M059J (cell line): Measurements from ENCODE around the gene ARHGAP25. TPM values are rescaled to one million over a fixed set of nuclear protein-coding genes. Genes with fewer than 3 reads are reported as not detected.

Source experiments
- DNase-seq: peaks from one replicate; pipeline ENCODE4 v3.0.0-alpha.2; 2012; ENCODE audit warnings: low read depth
- total RNA-seq: library from RNA; depleted of rRNA; stranded (reverse); fragments of >200 nt; shearing (Covaris generic); gene quantifications from 2 replicates; pipeline ENCODE4 v1.2.3, GENCODE V29; 2014; rRNA removed

ARHGAP25 gene
- total RNA-seq, 1 experiment from 2014 or later = 0.27 TPM

DNA sequence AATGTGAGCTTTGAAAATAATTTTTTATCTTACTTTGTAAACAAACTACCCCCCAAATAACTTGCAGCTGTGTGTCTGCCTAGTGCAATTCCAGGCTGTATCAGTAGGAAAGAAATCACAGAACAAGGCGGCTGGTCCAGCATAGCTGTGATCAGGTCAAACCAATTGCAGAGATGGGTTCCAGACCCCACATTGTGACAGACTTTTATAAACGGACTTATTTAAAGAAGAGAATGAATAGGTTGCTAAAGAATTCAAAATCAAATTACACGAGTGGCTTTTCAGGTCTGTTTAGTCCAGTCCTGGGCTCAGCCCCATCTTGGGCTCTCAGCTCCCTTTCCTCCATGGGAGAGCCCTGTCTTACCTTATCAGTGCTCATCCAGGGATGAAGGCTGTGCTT, 125.5 kb downstream of the ARHGAP25 start:
- no peak for DNase-seq

GRCh38 chr2:68861330-68861729, 126.7 kb downstream of the ARHGAP25 start:
- no peak for DNase-seq

GRCh38 chr2:68862889-68863288, 128.3 kb downstream of the ARHGAP25 start:
- no peak for DNase-seq

GRCh38 chr2:68863996-68864395, 129.4 kb downstream of the ARHGAP25 start:
- DNase-seq = no peak

- no peak for DNase-seq
These were observed 130.5 kb downstream of the ARHGAP25 start for GRCh38 chr2:68865108-68865507.

GRCh38 chr2:68870215-68870614, 135.6 kb downstream of the ARHGAP25 start:
- peak; percentile 61 for DNase-seq

DNA sequence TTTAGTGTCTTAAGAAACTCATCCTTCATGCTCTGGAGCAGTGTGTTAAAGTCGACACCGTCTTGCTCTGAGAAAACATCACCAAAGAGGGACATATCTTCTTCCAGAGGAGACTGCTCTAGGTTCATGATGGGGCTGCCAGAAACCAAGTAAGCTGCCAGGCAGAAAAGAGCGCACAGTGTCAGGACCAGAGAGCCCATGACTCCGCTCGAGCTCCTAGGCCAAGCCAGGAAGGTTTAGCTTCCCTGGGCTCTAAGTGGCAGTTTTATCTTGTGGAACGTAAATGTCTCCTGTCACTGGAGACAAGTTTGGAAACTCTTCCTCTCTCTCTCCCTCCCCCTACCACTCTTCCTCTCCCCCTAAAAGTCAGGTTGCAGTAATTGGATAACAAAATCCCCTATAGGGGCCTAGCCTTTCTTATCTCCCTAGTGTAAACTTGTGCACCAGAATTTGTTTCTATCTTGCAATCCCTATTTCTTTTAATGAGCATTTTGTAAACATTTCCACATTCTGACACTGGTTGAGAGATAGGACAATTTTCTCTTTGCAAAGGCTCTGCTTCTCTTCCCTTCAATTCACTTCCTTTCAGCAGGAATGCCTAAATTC, 136.7 kb downstream of the ARHGAP25 start, which contains the start of gene BMP10:
Gene BMP10, minus strand, starts transcription at position 239 of the 606 bp plus-strand sequence. Its CDS starts 39 bp downstream, at position 200.
- DNase-seq = no peak

Other genes with a start within 250 kb of the ARHGAP25 start
- gene PROKR1, start 91.2 kb upstream of the ARHGAP25 start, total RNA-seq = 0.17 TPM in 1 of 2 replicates, not detected in the other
- not detected in 2 replicates for gene BMP10, start 136.6 kb downstream of the ARHGAP25 start, total RNA-seq
- gene GKN2, start 218.1 kb downstream of the ARHGAP25 start, total RNA-seq = not detected in 2 replicates
- not detected in 2 replicates for gene GKN1, start 239.8 kb downstream of the ARHGAP25 start, total RNA-seq